HEK293T (cell line): Measurements from ENCODE around the gene ASPA.

Source experiments
- CTCF ChIA-PET: fragments of 350-600 bp; formaldehyde crosslinking; extraction: SDS; loops from one replicate; lab custom pipeline; 2021; ENCODE audit warnings: antibody characterized with exemption, inconsistent platforms; lab: Yijun Ruan, JAX
- POLR2A ChIA-PET: fragments of 350-600 bp; formaldehyde crosslinking; extraction: SDS; loops from one replicate; lab custom pipeline; 2020; ENCODE audit warnings: antibody characterized with exemption, inconsistent platforms; lab: Yijun Ruan, JAX
- DNase-seq: peaks from one replicate; pipeline ENCODE4 v3.0.0; 2012; ENCODE audit warnings: mixed read lengths; ENCODE audit errors: extremely low spot score
- ARNT ChIP-seq: fragments of 450-650 bp; IDR thresholded peaks from 2 replicates; pipeline ENCODE4 v1.6.1; 2017; ENCODE audit warnings: mild to moderate bottlenecking
- BHLHE40 ChIP-seq: fragments of 450-650 bp; IDR thresholded peaks from 2 replicates; pipeline ENCODE4 v1.6.1; 2016; ENCODE audit warnings: mild to moderate bottlenecking, moderate library complexity, borderline replicate concordance
- CTBP1 ChIP-seq: fragments of 450-650 bp; IDR thresholded peaks from 2 replicates; pipeline ENCODE4 v1.6.1; 2016; ENCODE audit warnings: borderline replicate concordance
- ELF4 ChIP-seq: fragments of 450-650 bp; IDR thresholded peaks from 2 replicates; pipeline ENCODE4 v1.6.1; 2017; ENCODE audit warnings: antibody characterized with exemption
- FOXA1 ChIP-seq: fragments of 450-650 bp; IDR thresholded peaks from 2 replicates; pipeline ENCODE4 v1.6.1; 2016; ENCODE audit warnings: mild to moderate bottlenecking
- FOXM1 ChIP-seq: fragments of 450-650 bp; IDR thresholded peaks from 2 replicates; pipeline ENCODE4 v1.6.1; 2017; ENCODE audit warnings: mild to moderate bottlenecking, borderline replicate concordance
- HDGF ChIP-seq: fragments of 450-650 bp; IDR thresholded peaks from 2 replicates; pipeline ENCODE4 v1.6.1; 2017; ENCODE audit warnings: antibody characterized with exemption, borderline replicate concordance
- L3MBTL2 ChIP-seq: fragments of 450-650 bp; conservative IDR thresholded peaks from 2 replicates; pipeline ENCODE4 v1.6.1; 2016; ENCODE audit warnings: mild to moderate bottlenecking
- LEF1 ChIP-seq: fragments of 450-650 bp; IDR thresholded peaks from 2 replicates; pipeline ENCODE4 v1.6.1; 2017; ENCODE audit warnings: mild to moderate bottlenecking, borderline replicate concordance
- NFRKB ChIP-seq: fragments of 450-650 bp; IDR thresholded peaks from 2 replicates; pipeline ENCODE4 v1.6.1; 2016; ENCODE audit warnings: mild to moderate bottlenecking, moderate library complexity
- PKNOX1 ChIP-seq: fragments of 450-650 bp; IDR thresholded peaks from 2 replicates; pipeline ENCODE4 v1.6.1; 2016
- SP1 ChIP-seq: fragments of 450-650 bp; IDR thresholded peaks from 2 replicates; pipeline ENCODE4 v1.6.1; 2017
- SUZ12 ChIP-seq: fragments of 450-650 bp; IDR thresholded peaks from 2 replicates; pipeline ENCODE4 v1.6.1; 2016; ENCODE audit warnings: mild to moderate bottlenecking
- TARDBP ChIP-seq: fragments of 450-650 bp; IDR thresholded peaks from 2 replicates; pipeline ENCODE4 v1.6.1; 2016
- ZNF384 ChIP-seq: fragments of 450-650 bp; IDR thresholded peaks from 2 replicates; pipeline ENCODE4 v1.6.1; 2016

Gene ASPA

GRCh38 chr17:3527468-3527867 lies 51.7 kb downstream of the ASPA start:
- CTCF ChIA-PET, result no interaction called here
- POLR2A ChIA-PET, result no interaction called here
- DNase-seq, result no peak
- TF ChIP-seq FOXM1 (no peak), ZNF384 (no peak), PKNOX1 (no peak), ELF4 (no peak), NFRKB (no peak), LEF1 (no peak), HDGF (no peak), ARNT (no peak), BHLHE40 (no peak), FOXA1 (no peak), SUZ12 (no peak)

- TF ChIP-seq BHLHE40, result no peak
- TF ChIP-seq CTBP1, result no peak
- TF ChIP-seq NFRKB, result no peak
- no peak for TF ChIP-seq SP1
- ChIA-PET POLR2A (no interaction called here), CTCF (no interaction called here)
- DNase-seq, result no peak
Measured at GRCh38 chr17:3527896-3528295, 52.1 kb downstream of the ASPA start.

- ChIA-PET POLR2A (no interaction called here), CTCF (no interaction called here)
- TF ChIP-seq HDGF, result no peak
- no peak for TF ChIP-seq SP1
- TF ChIP-seq ZNF384, result no peak
- no peak for TF ChIP-seq FOXM1
- no peak for DNase-seq
Measured at GRCh38 chr17:3528403-3528851, 52.6 kb downstream of the ASPA start.

GRCh38 chr17:3528880-3529511 lies 53.2 kb downstream of the ASPA start:
- DNase-seq, result no peak
- CTCF ChIA-PET, result no interaction called here
- TF ChIP-seq FOXM1 (no peak), TARDBP (no peak), L3MBTL2 (no peak), BHLHE40 (no peak), NFRKB (no peak), SP1 (no peak)
- POLR2A ChIA-PET, result no interaction called here

- TF ChIP-seq ELF4, result no peak
- TF ChIP-seq L3MBTL2, result no peak
- no peak for TF ChIP-seq NFRKB
- TF ChIP-seq FOXA1, result no peak
- POLR2A ChIA-PET, result no interaction called here
- CTCF ChIA-PET, result no interaction called here
- DNase-seq, result no peak
Measured at GRCh38 chr17:3529817-3530741, 54.3 kb downstream of the ASPA start.

GRCh38 chr17:3531266-3532101 lies 55.7 kb downstream of the ASPA start:
- ChIA-PET CTCF (no interaction called here), POLR2A (no interaction called here)
- no peak for TF ChIP-seq ARNT
- no peak for TF ChIP-seq PKNOX1
- no peak for TF ChIP-seq SUZ12
- no peak for TF ChIP-seq ELF4
- TF ChIP-seq TARDBP, result no peak
- TF ChIP-seq CTBP1, result no peak
- no peak for TF ChIP-seq FOXA1
- no peak for DNase-seq
